Endothelial cell of umbilical vein (primary cell): ENCODE results near the gene RAPGEF6. TPM values are rescaled to one million over a fixed set of nuclear protein-coding genes. Genes with fewer than 3 reads are reported as not detected.

Experiments
- BruUV-seq: library from RNA; stranded (reverse); fragments of 400-500 nt; replicated peaks from 2 replicates; lab custom pipeline; 2021; lab: Mats Ljungman, UMichigan
- CTCF ChIA-PET: fragments of 300-600, 350-600 bp; sonication (Branson Sonifier 250); formaldehyde crosslinking; loops from one replicate; lab custom pipeline; 2021; ENCODE audit warnings: antibody characterized with exemption, inconsistent platforms; lab: Charles Lee
- POLR2A ChIA-PET: fragments of 300-600, 350-600 bp; sonication (Branson Sonifier 250); formaldehyde crosslinking; loops from one replicate; lab custom pipeline; 2021; ENCODE audit warnings: antibody characterized with exemption, inconsistent platforms; lab: Charles Lee
- DNase-seq: peaks from one replicate; pipeline ENCODE4 v3.0.0-alpha.2; 2011; ENCODE audit warnings: low read depth, low spot score
- FAIRE-seq: peaks from 2 replicates; lab custom pipeline; 2011; peaks lifted over from hg19 to GRCh38; lab: Jason Lieb, UNC
- H2AFZ ChIP-seq: 2 replicates; pipeline ENCODE4 v1.6.0; 2012; ENCODE audit warnings: low read depth, low read length, control low read depth, inconsistent platforms
- H3K27ac ChIP-seq: 2 replicates; pipeline ENCODE4 v1.5.1; 2011; ENCODE audit warnings: low read depth, mild to moderate bottlenecking, control low read depth, low read length, moderate library complexity; ENCODE audit not compliant: insufficient read depth
- H3K27me3 ChIP-seq, 2 experiments: 2 replicates each; pipeline versions ENCODE4 v1.6.0 to v1.6.1; 2011; ENCODE audit warnings: low read length in 2 of 2, mixed read lengths in 1 of 2; ENCODE audit not compliant: control insufficient read depth in 2 of 2, insufficient read depth in 2 of 2
- H3K36me3 ChIP-seq, 2 experiments: 2 replicates in 1 of 2; 3 replicates in 1 of 2; pipeline ENCODE4 v1.5.1; 2011; ENCODE audit warnings: low read length in 2 of 2, mild to moderate bottlenecking in 1 of 2, moderate library complexity in 1 of 2; ENCODE audit not compliant: control insufficient read depth in 2 of 2, insufficient read depth in 2 of 2; ENCODE audit errors: extremely low read depth in 1 of 2
- H3K4me1 ChIP-seq: 3 replicates; pipeline ENCODE4 v1.5.1; 2011; ENCODE audit warnings: mild to moderate bottlenecking, low read length; ENCODE audit not compliant: control insufficient read depth, insufficient read depth; ENCODE audit errors: extremely low read depth
- H3K4me2 ChIP-seq: 2 replicates; pipeline ENCODE4 v1.6.1; 2011; ENCODE audit warnings: low read length, control low read depth, mixed read lengths; ENCODE audit not compliant: insufficient read depth
- H3K4me3 ChIP-seq, 3 experiments: fragments of 200-600 bp in 1 of 3; sonication (generic), shearing (Covaris generic) in 1 of 3; replicated peaks in 1 of 3; 2 replicates each; pipeline ENCODE4 v1.5.1; 2011 to 2016; ENCODE audit warnings: control low read depth in 3 of 3, low read length in 3 of 3, mild to moderate bottlenecking in 2 of 3, inconsistent platforms in 1 of 3, low read depth in 1 of 3, moderate library complexity in 1 of 3; ENCODE audit not compliant: insufficient read depth in 1 of 3
- H3K79me2 ChIP-seq: 2 replicates; pipeline ENCODE4 v1.6.0; 2012; ENCODE audit warnings: low read length, inconsistent platforms; ENCODE audit not compliant: control insufficient read depth, insufficient read depth
- H3K9ac ChIP-seq: replicated peaks from 2 replicates; pipeline ENCODE3; 2011; ENCODE audit warnings: low read length, control low read depth; ENCODE audit not compliant: insufficient read depth; ENCODE audit errors: extremely low read depth
- H3K9me1 ChIP-seq: replicated peaks from 3 replicates; pipeline ENCODE4 v1.6.0; 2011; ENCODE audit warnings: mild to moderate bottlenecking, low read length; ENCODE audit not compliant: control insufficient read depth, insufficient read depth; ENCODE audit errors: extremely low read depth
- H3K9me3 ChIP-seq: replicated peaks from 2 replicates; pipeline ENCODE4 v1.5.1; 2012; ENCODE audit warnings: low read length, inconsistent platforms; ENCODE audit not compliant: control insufficient read depth, insufficient read depth
- H4K20me1 ChIP-seq: replicated peaks from 2 replicates; pipeline ENCODE3; 2011; ENCODE audit warnings: mild to moderate bottlenecking, low read length; ENCODE audit not compliant: control insufficient read depth, insufficient read depth; ENCODE audit errors: extremely low read depth
- EZH2 ChIP-seq: IDR thresholded peaks from 2 replicates; pipeline ENCODE4 v1.6.1; 2012; ENCODE audit warnings: borderline replicate concordance, low read depth, mild to moderate bottlenecking, moderate library complexity, low read length, inconsistent platforms; ENCODE audit not compliant: severe bottlenecking
- FOS ChIP-seq: IDR thresholded peaks from 2 replicates; pipeline ENCODE4 v1.6.1; 2011; ENCODE audit warnings: mild to moderate bottlenecking, low read length, moderate library complexity, borderline replicate concordance; ENCODE audit not compliant: insufficient read depth
- GATA2 ChIP-seq: IDR thresholded peaks from 2 replicates; pipeline ENCODE4 v1.7.0; 2011; ENCODE audit warnings: low read depth, mild to moderate bottlenecking, moderate library complexity, mixed read lengths, low read length; ENCODE audit not compliant: insufficient read length, insufficient read depth
- JUN ChIP-seq: IDR thresholded peaks from 2 replicates; pipeline ENCODE4 v1.6.1; 2011; ENCODE audit warnings: borderline replicate concordance, low read depth; ENCODE audit not compliant: insufficient read length, insufficient read depth
- MYC ChIP-seq: IDR thresholded peaks from one replicate; pipeline ENCODE4 v1.6.1; 2011; ENCODE audit warnings: mild to moderate bottlenecking, low read depth, low read length
- POLR2A ChIP-seq: IDR thresholded peaks from 2 replicates; pipeline ENCODE4 v1.6.1; 2012; ENCODE audit warnings: low read depth, mild to moderate bottlenecking, control low read depth, low read length
- POLR2AphosphoS5 ChIP-seq: IDR thresholded peaks from 2 replicates; pipeline ENCODE4 v1.6.1; 2012; ENCODE audit warnings: low read depth, mild to moderate bottlenecking, control low read depth, low read length, moderate library complexity; ENCODE audit not compliant: insufficient read depth
- dilution Hi-C: fragments of 300-500 bp; cut with MboI; formaldehyde crosslinking; loops from one replicate; pipeline ENCODE4 v1.15.0; 2019; ENCODE audit warnings: low sequenced_read_pairs; ENCODE audit not compliant: extremely low pct_ligation_motif_present
- intact Hi-C: fragments of 100-400 bp; cut with micrococcal nuclease; formaldehyde crosslinking; loops from one replicate; pipeline ENCODE4 v1.10.0; 2022
- polyA plus RNA-seq, 4 experiments: library from polyadenylated mRNA; depleted of rRNA in 3 of 4; stranded (reverse) in 3 of 4; unstranded in 1 of 4; fragments of >200 nt; gene quantifications; 2 replicates each; pipeline versions ENCODE4 v1.2.1 to v1.2.3, GENCODE V29; 2011 to 2012; ENCODE audit warnings: missing spikeins in 1 of 4
- total RNA-seq: library from RNA; stranded (reverse); gene quantifications from 2 replicates; pipeline ENCODE4 v1.2.3, GENCODE V29; 2021

The RAPGEF6 gene
- total and polyA plus RNA-seq, 2 donors (not counting 3 experiments of a cell fraction or from before 2014, with no cell fraction given): 3.5 to 17.5 TPM

DNA sequence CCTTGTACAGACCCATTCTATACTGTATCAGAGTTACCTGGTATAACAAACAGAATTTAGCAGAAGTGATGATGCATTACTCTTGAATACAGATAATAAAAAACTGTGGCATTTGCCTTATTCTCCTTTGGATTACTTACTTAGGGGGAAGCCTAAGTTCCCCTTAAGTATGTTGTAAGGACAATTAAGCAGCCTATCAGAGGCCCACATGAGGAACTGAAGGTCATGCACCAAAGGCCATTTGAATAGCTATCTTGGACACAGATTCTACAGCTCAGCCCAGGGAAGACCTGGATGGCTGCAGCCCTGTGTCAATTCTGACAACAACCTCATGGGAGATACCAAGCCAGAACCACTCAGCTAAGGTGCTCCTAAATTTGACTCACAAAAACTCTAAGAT is 125.2 kb downstream of the RAPGEF6 start:
- DNase-seq (no peak), FAIRE-seq (no peak)
- H3K9ac ChIP-seq: no peak overlapping the region
- H3K27ac ChIP-seq: no peak overlapping the region
- TF ChIP-seq JUN: no peak
- TF ChIP-seq POLR2AphosphoS5: no peak
- intact Hi-C loops (no loop called here), dilution Hi-C loops (no loop called here)
- H2AFZ ChIP-seq: no peak overlapping the region
- H3K36me3 ChIP-seq: no peaks in the 10 kb centered on the region
- no peak overlapping the region for H3K4me3 ChIP-seq
- no peaks in the 10 kb centered on the region for H3K27me3 ChIP-seq
- no peaks in the 10 kb centered on the region for H3K9me3 ChIP-seq
- no peaks in the 10 kb centered on the region for H3K9me1 ChIP-seq
- no peaks in the 10 kb centered on the region for H3K79me2 ChIP-seq
- peaks cover 20% of the 10 kb centered on the region for H3K4me1 ChIP-seq
- CTCF ChIA-PET: no interaction called here
- no peak overlapping the region for H3K4me2 ChIP-seq
- BruUV-seq: no TSS peak
- H4K20me1 ChIP-seq: no peaks in the 10 kb centered on the region
- POLR2A ChIA-PET: no interaction called here

- DNase-seq (peak; percentile 82), FAIRE-seq (peak; percentile 47)
- BruUV-seq: no TSS peak
- Histone ChIP-seq H3K36me3 (peaks cover 0 to 2% of the 10 kb centered on the region in 2 experiments), H3K4me1 (peaks cover 15% of the 10 kb centered on the region), H4K20me1 (no peaks in the 10 kb centered on the region), H2AFZ (no peak overlapping the region), H3K27ac (peak overlapping the region; percentile 37), H3K9me1 (no peaks in the 10 kb centered on the region), H3K9ac (no peak overlapping the region), H3K27me3 (no peaks in the 10 kb centered on the region), H3K9me3 (no peaks in the 10 kb centered on the region), H3K4me3 (no peak overlapping the region), H3K4me2 (peak overlapping the region; percentile 47), H3K79me2 (no peaks in the 10 kb centered on the region)
- CTCF ChIA-PET: interaction anchor here (0.7 to 2.3 kb wide), 9 partner anchors 9 to 84 kb away, joined by 3 to 15 read pairs (median 5); no protein-coding TSS in a partner anchor
- dilution Hi-C loops: no loop called here
- TF ChIP-seq FOS: peak; percentile 36
- TF ChIP-seq EZH2: no peak
- no peak for TF ChIP-seq JUN
- peak; percentile 18 for TF ChIP-seq GATA2
- TF ChIP-seq MYC: no peak
- TF ChIP-seq POLR2A: no peak
- intact Hi-C loops: no loop called here
- POLR2A ChIA-PET: no interaction called here
Observed at GRCh38 chr5:131505237-131505908, 129.7 kb downstream of the RAPGEF6 start.
